IPS-NIHi7 (cell line): ENCODE data around the gene GPR137.
"Not testable (repeated sequence)": the region's sequence is repeated elsewhere in the genome, so short reads cannot be mapped to it uniquely, and the experiment has no call there.

Experiments
- DNase-seq: peaks from one replicate; pipeline ENCODE4 v3.0.0; 2012; ENCODE audit warnings: mixed read lengths; ENCODE audit errors: extremely low spot score

Gene GPR137

DNA sequence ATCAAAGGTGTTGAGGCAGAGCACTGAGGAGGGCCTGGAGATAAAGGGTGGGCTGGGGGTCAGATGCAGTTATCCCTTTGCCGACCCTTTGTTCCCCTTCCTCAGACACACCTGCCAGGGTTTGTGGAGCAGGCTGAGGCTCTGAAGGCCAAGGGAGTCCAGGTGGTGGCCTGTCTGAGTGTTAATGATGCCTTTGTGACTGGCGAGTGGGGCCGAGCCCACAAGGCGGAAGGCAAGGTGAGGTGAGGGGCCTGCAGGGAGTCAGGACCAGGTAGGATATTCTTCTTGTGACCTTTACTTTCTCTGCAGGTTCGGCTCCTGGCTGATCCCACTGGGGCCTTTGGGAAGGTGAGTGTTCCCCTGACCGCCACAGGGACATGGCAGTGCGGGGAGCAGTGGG, 34.9 kb downstream of the GPR137 start:
- DNase-seq = no peak

GRCh38 chr11:64321026-64321425, 35.4 kb downstream of the GPR137 start:
- no peak for DNase-seq

GRCh38 chr11:64321533-64321932, 35.9 kb downstream of the GPR137 start:
- no peak for DNase-seq

GRCh38 chr11:64322925-64323260, 37.2 kb downstream of the GPR137 start:
- DNase-seq = no peak

- DNase-seq = no peak
Measured at GRCh38 chr11:64323373-64323772, 37.7 kb downstream of the GPR137 start.

GRCh38 chr11:64323984-64324383, 38.3 kb downstream of the GPR137 start:
- DNase-seq = not testable (repeated sequence)

GRCh38 chr11:64324692-64325469, 39.2 kb downstream of the GPR137 start:
- no peak for DNase-seq

- no peak for DNase-seq
Measured at GRCh38 chr11:64327375-64327774, 41.7 kb downstream of the GPR137 start.

GRCh38 chr11:64327993-64328392, 42.3 kb downstream of the GPR137 start:
- DNase-seq = no peak

GRCh38 chr11:64330888-64331287, 45.2 kb downstream of the GPR137 start:
- DNase-seq = no peak

DNA sequence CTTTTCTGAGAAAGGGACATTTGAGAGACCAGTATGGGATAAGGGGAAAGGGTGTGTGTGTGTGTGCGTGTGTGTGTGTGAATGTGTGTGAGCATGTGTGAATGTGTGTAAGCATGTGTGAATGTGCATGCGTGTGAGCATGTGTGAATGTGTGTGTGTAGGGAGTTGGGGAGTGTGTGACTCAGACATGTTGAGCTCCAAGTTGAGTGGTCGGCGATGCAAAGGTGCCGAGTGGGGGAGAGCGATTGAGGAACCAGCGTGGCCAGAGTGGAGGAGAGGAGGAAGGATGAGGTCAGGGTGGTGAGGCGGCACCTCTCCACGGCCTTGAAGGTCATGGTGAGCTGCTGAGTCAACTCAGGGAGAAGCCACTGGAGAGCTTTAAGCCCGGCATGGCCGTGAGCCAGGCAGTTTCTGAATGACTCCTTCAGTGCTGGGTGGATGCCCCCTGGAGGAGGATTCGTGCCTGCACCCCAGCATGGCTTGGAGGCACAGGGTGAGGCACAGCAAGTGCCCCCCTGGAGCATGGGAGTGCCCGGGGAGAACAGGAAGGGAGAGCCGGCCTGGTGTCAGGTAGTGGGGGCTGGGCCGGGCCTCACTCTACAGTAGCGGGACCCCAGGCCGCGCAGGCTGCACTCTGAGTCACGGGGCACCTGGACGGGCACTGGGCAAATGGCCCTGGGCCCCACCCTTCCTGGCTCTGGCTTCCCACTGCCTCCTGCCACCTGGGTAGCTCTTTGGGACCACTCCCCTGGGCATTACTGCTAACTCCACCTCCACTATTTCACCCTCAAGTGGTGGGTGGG, 46.1 kb downstream of the GPR137 start:
- DNase-seq = peak; percentile 66

DNA sequence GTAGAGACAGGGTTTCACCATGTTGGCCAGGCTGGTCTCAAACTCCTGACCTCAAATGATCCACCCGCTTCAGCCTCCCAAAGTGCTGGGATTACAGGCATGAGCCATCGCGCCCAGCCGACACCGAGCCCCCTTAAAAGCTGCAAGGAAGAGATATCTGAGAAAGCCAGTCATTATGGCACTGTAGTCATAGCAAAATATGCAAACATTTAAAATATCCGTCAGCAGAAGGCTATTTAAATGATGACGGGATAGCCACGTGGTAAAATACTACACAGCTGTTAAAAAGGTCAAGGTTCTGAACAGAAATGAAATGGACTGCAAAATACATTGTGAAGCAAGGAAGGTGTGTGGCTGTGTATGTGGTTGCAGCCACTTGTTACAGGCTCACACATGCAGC, 47.9 kb downstream of the GPR137 start:
- no peak for DNase-seq

DNA sequence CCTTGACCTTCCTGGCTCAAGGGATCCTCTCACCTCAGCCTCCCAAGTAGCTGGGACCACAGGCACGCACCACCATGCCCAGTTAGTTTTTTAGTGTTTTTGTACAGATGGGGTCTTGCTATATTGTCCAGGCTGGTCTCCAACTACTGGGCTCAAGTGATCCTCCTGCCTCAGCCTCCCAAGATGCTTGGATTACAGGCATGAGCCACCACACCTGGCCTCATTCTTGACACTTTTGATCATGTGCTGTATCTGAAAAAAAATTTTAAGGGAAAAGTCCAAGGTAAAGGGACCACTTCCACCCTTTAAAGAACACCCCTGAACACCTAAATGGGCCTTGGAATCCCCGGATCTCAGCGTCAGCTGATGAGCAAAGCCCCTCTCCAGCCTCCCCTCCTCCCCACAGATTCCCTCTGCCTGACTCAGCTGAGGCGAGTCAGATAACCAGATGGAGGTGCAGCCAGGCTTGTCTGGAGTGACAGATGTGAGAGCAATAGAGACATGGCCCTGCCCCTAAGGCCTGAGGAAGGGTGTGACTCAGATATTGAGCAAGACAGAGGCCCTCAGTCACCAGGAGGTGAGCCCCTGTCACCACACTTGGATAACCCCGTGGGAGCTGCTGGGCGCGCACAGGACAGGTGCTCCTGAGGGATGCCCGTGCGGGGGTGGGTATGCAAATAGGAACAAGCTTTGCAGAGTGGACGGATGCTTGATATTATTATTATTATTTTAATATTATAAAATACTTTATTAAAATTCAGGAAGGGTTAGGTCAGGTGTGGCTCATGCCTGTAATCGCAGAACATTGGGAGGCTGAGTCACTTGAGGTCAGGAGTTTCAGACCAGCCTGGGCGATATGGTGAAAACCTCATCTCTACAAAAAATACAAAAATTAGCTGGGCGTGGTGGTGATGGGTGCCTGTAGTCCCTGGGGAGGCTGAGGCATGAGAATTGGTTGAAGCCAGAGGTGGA, 49.4 kb downstream of the GPR137 start:
- DNase-seq = peak; percentile 73

GRCh38 chr11:64337538-64338249, 52.0 kb downstream of the GPR137 start:
- no peak for DNase-seq

- no peak for DNase-seq
Measured at GRCh38 chr11:64338716-64339115, 53.1 kb downstream of the GPR137 start.
